Measurements from ENCODE around the gene SLC25A30.
"Not testable (repeated sequence)": the region's sequence is repeated elsewhere in the genome, so short reads cannot be mapped to it uniquely, and the experiment has no call there.

SLC25A30 gene

GRCh38 chr13:45356966-45357672 is 61.1 kb downstream of the SLC25A30 start:
- Histone ChIP-seq H3K4me3 (ENCODE audit: low read depth in 1 of 2, low read length in 1 of 2) (no peak overlapping the region), H3K27me3 (no peaks in the 10 kb centered on the region), H3K4me1 (ENCODE audit: control insufficient read depth in 1 of 2, insufficient read depth in 1 of 2, low read depth in 1 of 2, low read length in 1 of 2) (peaks cover 8% of the 10 kb centered on the region in 2 experiments), H3K9me3 (no peaks in the 10 kb centered on the region), H3K27ac (peak overlapping the region; percentile 45), H3K36me3 (peaks cover 37% of the 10 kb centered on the region)
- TF ChIP-seq, protein P1, sequence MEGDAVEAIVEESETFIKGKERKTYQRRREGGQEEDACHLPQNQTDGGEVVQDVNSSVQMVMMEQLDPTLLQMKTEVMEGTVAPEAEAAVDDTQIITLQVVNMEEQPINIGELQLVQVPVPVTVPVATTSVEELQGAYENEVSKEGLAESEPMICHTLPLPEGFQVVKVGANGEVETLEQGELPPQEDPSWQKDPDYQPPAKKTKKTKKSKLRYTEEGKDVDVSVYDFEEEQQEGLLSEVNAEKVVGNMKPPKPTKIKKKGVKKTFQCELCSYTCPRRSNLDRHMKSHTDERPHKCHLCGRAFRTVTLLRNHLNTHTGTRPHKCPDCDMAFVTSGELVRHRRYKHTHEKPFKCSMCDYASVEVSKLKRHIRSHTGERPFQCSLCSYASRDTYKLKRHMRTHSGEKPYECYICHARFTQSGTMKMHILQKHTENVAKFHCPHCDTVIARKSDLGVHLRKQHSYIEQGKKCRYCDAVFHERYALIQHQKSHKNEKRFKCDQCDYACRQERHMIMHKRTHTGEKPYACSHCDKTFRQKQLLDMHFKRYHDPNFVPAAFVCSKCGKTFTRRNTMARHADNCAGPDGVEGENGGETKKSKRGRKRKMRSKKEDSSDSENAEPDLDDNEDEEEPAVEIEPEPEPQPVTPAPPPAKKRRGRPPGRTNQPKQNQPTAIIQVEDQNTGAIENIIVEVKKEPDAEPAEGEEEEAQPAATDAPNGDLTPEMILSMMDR (IDR thresholded peaks at IDR 0.05) = no peak

DNA sequence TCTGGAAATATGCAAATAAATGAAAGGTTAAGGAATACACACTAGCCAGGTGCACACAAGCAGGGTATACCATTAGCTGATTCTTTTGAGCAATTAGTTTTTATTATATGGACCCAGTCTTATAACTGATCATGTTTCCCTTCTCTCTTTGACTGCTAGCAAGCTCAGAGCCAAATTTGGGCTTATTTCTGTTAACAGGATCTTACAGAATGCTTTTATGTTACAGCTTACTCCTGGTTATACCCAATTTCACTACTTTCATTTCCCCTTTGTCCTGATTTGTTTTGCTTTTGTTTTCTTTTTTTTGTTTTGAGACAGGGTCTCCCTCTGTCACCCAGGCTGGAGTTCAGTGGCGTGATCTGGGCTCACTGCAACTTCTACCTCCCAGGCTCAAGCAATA is 64.3 kb downstream of the SLC25A30 start:
- TF ChIP-seq, protein P1 (IDR thresholded peaks at IDR 0.05) = no peak
- peaks cover 47% of the 10 kb centered on the region for H3K36me3 ChIP-seq
- no peaks in the 10 kb centered on the region for H3K9me3 ChIP-seq
- H3K27me3 ChIP-seq = no peaks in the 10 kb centered on the region
- peaks cover 8 to 16% of the 10 kb centered on the region in 2 experiments for H3K4me1 ChIP-seq (ENCODE audit: control insufficient read depth in 1 of 2, insufficient read depth in 1 of 2, low read depth in 1 of 2, low read length in 1 of 2)
- H3K27ac ChIP-seq = no peak overlapping the region
- H3K4me3 ChIP-seq (ENCODE audit: low read depth in 1 of 2, low read length in 1 of 2) = no peak overlapping the region

- Histone ChIP-seq H3K4me1 (ENCODE audit: control insufficient read depth in 1 of 2, insufficient read depth in 1 of 2, low read depth in 1 of 2, low read length in 1 of 2) (peaks cover 3 to 10% of the 10 kb centered on the region in 2 experiments), H3K27me3 (no peaks in the 10 kb centered on the region), H3K9me3 (no peaks in the 10 kb centered on the region), H3K27ac (no peak overlapping the region), H3K4me3 (ENCODE audit: low read depth in 1 of 2, low read length in 1 of 2) (no peak overlapping the region), H3K36me3 (peaks cover 60% of the 10 kb centered on the region)
- TF ChIP-seq, protein P1 (IDR thresholded peaks at IDR 0.05) = no peak
These were observed 66.1 kb downstream of the SLC25A30 start for GRCh38 chr13:45352031-45352430.

DNA sequence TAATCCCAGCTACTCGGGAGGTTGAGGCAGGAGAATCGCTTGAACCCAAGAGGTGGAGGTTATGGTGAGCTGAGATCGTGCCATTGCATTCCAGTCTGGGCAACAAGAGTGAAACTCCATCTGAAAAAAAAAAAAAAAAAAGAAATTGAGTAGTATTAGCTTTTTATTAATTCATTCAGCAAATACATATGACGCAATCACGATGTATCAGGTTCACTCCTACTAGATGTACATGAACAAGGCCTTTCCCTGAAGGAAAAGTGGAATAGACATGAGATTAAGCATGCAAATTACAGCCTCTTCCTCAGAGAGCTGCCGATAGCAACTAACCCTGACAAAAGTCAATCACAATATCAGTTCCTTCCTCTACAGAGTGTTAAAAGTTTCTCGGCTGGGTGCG is 68.0 kb downstream of the SLC25A30 start:
- Histone ChIP-seq H3K36me3 (peaks cover 57% of the 10 kb centered on the region), H3K27me3 (no peaks in the 10 kb centered on the region)

DNA sequence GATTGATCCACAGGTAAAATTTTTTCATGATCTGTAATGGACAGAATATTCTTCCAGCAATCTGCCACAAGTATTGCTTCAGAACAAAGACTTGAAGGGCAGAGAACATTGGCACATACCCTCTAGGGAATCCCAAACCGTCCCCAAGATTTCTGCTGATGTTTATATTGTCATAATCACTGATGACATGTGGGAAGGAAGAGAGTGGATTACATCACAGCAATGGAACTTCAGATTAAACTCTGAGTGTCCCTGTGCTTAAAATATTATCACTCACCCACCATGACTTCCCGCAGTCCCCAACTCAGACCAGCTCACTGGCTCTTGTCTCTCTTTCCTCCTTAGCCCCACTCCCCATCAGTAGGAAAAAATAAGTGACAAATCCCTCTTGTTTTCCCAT is 68.7 kb downstream of the SLC25A30 start:
- peaks cover 0 to 7% of the 10 kb centered on the region in 2 experiments for H3K4me1 ChIP-seq (ENCODE audit: control insufficient read depth in 1 of 2, insufficient read depth in 1 of 2, low read depth in 1 of 2, low read length in 1 of 2)
- TF ChIP-seq, protein P1 (IDR thresholded peaks at IDR 0.05) = no peak
- H3K27ac ChIP-seq = peak overlapping the region; percentile 31
- no peak overlapping the region for H3K4me3 ChIP-seq (ENCODE audit: low read depth in 1 of 2, low read length in 1 of 2)
- H3K27me3 ChIP-seq = no peaks in the 10 kb centered on the region
- peaks cover 58% of the 10 kb centered on the region for H3K36me3 ChIP-seq
- no peaks in the 10 kb centered on the region for H3K9me3 ChIP-seq

More for the DNA sequence above, 68.0 kb downstream of the SLC25A30 start:
- no peaks in the 10 kb centered on the region for H3K9me3 ChIP-seq
- H3K4me1 ChIP-seq (ENCODE audit: control insufficient read depth in 1 of 2, insufficient read depth in 1 of 2, low read depth in 1 of 2, low read length in 1 of 2) = peaks cover 0 to 7% of the 10 kb centered on the region in 2 experiments
- H3K4me3 ChIP-seq (ENCODE audit: low read depth in 1 of 2, low read length in 1 of 2) = no peak overlapping the region
- H3K27ac ChIP-seq = no peak overlapping the region
- TF ChIP-seq, protein P1 (IDR thresholded peaks at IDR 0.05) = no peak

DNA sequence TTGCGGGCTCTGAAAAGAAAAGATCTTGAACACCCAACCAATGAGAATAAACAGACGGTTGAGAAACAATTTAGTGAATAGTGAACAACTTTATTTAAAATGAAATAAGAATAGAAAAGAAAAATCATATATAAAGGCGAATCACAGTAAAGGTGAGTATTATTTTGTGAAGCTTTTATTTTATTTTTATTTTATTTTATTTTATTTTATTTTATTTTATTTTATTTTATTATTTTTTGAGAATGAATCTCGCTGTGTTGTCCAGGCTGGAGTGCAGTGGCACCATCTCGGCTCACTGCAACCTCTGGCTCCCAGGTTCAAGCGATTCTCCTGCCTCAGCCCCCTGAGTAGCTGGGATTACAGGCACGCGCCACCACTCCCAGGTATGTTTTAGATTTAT is 74.1 kb downstream of the SLC25A30 start:
- Histone ChIP-seq H3K36me3 (peaks cover 48% of the 10 kb centered on the region), H3K4me1 (ENCODE audit: control insufficient read depth in 1 of 2, insufficient read depth in 1 of 2, low read depth in 1 of 2, low read length in 1 of 2) (peaks cover 26 to 27% of the 10 kb centered on the region in 2 experiments)
- not testable (repeated sequence) for H3K27me3 ChIP-seq; H3K4me3 ChIP-seq (ENCODE audit: low read depth in 1 of 2, low read length in 1 of 2); H3K9me3 ChIP-seq; H3K27ac ChIP-seq
